Left lung (tissue), 10 donors: ENCODE measurements around the gene IQSEC2. TPM values are rescaled to one million over a fixed set of nuclear protein-coding genes. Genes with fewer than 3 reads are reported as not detected.

Source experiments
- ATAC-seq: fragments of 200-7000 bp; cut with Tn5 transposase; one replicate; pipeline ENCODE4 v1.9.1; 2020; ENCODE audit warnings: moderate library complexity
- DNase-seq, 4 donors: peaks; one replicate each; pipeline ENCODE4 v3.0.0-alpha.2; 2013 to 2020
- H3K27ac ChIP-seq, 2 donors: fragments of 200-600 bp; sonication (generic) in 1 of 2; one replicate each; pipeline versions ENCODE4 v1.5.0 to v1.8.0; 2020 to 2021
- H3K27me3 ChIP-seq, 2 donors: fragments of 200-600 bp; sonication (generic) in 1 of 2; one replicate each; pipeline versions ENCODE4 v1.5.0 to v1.8.0; 2020 to 2021
- H3K36me3 ChIP-seq, 2 donors: fragments of 200-600 bp; sonication (generic) in 1 of 2; one replicate each; pipeline versions ENCODE4 v1.5.0 to v1.8.0; 2020 to 2021
- H3K4me1 ChIP-seq, 2 donors: fragments of 200-600 bp; one replicate each; pipeline ENCODE4 v1.8.0; 2021
- H3K4me3 ChIP-seq, 2 donors: fragments of 200-600 bp; sonication (generic) in 1 of 2; one replicate each; pipeline versions ENCODE4 v1.5.0 to v1.8.0; 2020 to 2021; ENCODE audit warnings: mild to moderate bottlenecking in 1 of 2
- H3K9me3 ChIP-seq, 2 donors: fragments of 200-600 bp; sonication (generic) in 1 of 2; one replicate each; pipeline versions ENCODE4 v1.5.0 to v1.8.0; 2020 to 2021
- intact Hi-C, 2 donors: fragments of 100-400 bp; cut with DNase I; formaldehyde crosslinking; loops; one replicate each; pipeline versions ENCODE4 v1.11.2 to v1.14.2; 2022
- polyA plus RNA-seq, 6 donors: library from polyadenylated mRNA; unstranded; fragments of 120-200 nt; gene quantifications; one replicate each; pipeline ENCODE4 v1.2.1, GENCODE V29; 2013; ENCODE audit not compliant: insufficient read length in 6 of 6
- total RNA-seq, 2 donors: library from RNA; stranded (reverse); fragmentation: NEBNext Ultra II Directional; extraction: Animal tissue kit (Norgen Biotek cat#: 25700); gene quantifications; one replicate each; pipeline ENCODE4 v1.2.1, GENCODE V29; 2021
- TF ChIP-seq, protein P1 (sequence below), 2 donors: fragments of 200-600 bp; sonication (generic) in 1 of 2; IDR thresholded peaks; one replicate each; pipeline versions ENCODE4 v1.5.0 to v1.8.0; 2021; ENCODE audit warnings: antibody characterized with exemption in 2 of 2
- donor health status: DM: no; HTN: yes; CAD: no.
- donor health status: DM: no; HTN: no; CAD: no.

Gene IQSEC2
- total and polyA plus RNA-seq, 8 donors: 13.6 to 17.3 (median 15.0) TPM

DNA sequence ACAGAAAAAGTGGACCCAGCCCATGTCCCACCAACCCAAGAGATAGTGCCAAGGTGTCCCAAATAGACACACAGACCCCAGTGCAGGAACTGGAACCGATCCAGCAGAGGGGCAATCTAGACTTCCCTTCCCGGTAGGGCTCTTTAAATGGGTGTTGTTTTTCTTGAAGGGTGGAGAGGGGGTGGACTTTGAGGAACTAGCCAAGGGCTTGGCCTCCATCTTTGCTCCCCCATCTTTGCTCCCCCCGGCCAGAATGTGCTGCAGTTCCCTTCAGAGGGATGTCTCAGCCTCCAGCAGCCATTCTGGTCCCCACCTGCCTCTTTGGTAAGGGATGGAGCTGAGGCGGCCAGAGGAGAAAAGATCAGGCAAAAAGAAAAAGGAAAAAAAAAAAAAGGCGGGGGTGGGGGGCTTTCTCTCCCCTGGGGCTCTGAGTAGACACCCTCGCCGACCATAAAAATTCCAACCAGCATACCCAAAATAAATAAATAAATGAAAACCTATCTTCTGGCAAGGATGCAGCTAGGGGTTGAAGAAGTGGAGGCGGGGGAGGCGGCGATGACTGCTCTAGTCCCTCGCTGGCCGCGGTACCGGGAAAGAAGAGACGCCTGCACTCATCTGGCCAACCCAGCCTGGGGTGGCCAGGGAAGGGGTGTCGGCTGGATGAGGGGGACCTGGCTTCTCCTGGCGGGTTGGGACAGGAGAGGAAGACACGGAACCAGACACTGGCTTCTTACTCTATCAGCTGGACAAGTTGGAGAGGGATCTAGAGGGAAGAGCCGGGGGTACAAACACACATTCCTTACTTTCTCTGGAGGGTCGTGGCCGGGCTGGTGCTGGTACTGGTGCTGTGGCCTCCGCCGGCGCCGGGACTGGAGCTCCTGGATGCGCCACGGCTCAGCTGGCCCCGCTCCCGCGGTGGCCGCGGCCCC, 38.5 kb upstream of the IQSEC2 start:
- Histone ChIP-seq H3K9me3 (no peaks in the 10 kb centered on the region), H3K27ac (no peak overlapping the region), H3K4me1 (peaks cover 0 to 11% of the 10 kb centered on the region in 2 donors), H3K27me3 (peaks cover 43% of the 10 kb centered on the region in 2 donors), H3K36me3 (no peaks in the 10 kb centered on the region), H3K4me3 (peak overlapping the region; percentile 37 to 48)
- intact Hi-C loops: loop anchor here in 1 of 2 donors (10.0 kb wide), 1 partner anchor 115 kb away; the partner anchor contains the start of gene HSD17B10
- TF ChIP-seq, protein P1, sequence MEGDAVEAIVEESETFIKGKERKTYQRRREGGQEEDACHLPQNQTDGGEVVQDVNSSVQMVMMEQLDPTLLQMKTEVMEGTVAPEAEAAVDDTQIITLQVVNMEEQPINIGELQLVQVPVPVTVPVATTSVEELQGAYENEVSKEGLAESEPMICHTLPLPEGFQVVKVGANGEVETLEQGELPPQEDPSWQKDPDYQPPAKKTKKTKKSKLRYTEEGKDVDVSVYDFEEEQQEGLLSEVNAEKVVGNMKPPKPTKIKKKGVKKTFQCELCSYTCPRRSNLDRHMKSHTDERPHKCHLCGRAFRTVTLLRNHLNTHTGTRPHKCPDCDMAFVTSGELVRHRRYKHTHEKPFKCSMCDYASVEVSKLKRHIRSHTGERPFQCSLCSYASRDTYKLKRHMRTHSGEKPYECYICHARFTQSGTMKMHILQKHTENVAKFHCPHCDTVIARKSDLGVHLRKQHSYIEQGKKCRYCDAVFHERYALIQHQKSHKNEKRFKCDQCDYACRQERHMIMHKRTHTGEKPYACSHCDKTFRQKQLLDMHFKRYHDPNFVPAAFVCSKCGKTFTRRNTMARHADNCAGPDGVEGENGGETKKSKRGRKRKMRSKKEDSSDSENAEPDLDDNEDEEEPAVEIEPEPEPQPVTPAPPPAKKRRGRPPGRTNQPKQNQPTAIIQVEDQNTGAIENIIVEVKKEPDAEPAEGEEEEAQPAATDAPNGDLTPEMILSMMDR (IDR thresholded peaks at IDR 0.05): no peak
- peak; percentile 11 for ATAC-seq
- DNase-seq: peak in 1 of 4 donors; percentile 72

DNA sequence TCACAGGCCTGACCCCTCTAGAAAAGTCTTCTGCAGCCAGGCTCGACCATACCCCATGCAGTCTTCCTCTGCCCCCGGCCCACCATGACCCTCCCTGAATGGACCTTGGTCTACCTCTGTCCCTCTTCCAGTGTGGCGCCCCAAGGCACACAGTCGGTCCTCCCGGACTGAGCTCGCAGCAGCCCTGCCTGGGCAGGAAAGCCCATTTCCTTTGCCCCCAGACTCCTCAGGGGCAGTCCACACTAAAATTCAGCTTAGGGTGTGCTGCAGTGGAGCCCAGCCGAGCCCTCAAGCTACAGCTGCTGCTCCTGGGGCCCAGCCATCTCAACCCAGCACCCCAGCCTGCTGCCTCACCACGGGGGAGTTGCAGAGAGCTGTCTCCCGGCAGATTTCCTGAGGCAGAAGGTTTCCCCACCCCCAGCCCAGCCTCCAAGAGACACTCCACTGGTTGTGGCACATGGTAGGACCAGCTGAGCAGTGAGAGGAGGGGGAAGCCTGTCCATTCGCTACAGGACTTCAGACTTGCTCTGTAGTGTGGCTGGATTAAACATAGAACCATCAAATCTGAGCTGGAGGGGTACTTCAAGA, 37.5 kb upstream of the IQSEC2 start:
- ATAC-seq: no peak
- no peak overlapping the region for H3K27ac ChIP-seq
- TF ChIP-seq, protein P1 (IDR thresholded peaks at IDR 0.05): no peak
- H3K4me3 ChIP-seq: no peak overlapping the region
- peaks cover 43% of the 10 kb centered on the region in 2 donors for H3K27me3 ChIP-seq
- no peaks in the 10 kb centered on the region for H3K9me3 ChIP-seq
- H3K4me1 ChIP-seq: peaks cover 0 to 11% of the 10 kb centered on the region in 2 donors
- intact Hi-C loops: loop anchor here in 1 of 2 donors (10.0 kb wide), 1 partner anchor 116 kb away; the partner anchor contains the start of gene HSD17B10
- H3K36me3 ChIP-seq: no peaks in the 10 kb centered on the region
- DNase-seq: no peak

DNA sequence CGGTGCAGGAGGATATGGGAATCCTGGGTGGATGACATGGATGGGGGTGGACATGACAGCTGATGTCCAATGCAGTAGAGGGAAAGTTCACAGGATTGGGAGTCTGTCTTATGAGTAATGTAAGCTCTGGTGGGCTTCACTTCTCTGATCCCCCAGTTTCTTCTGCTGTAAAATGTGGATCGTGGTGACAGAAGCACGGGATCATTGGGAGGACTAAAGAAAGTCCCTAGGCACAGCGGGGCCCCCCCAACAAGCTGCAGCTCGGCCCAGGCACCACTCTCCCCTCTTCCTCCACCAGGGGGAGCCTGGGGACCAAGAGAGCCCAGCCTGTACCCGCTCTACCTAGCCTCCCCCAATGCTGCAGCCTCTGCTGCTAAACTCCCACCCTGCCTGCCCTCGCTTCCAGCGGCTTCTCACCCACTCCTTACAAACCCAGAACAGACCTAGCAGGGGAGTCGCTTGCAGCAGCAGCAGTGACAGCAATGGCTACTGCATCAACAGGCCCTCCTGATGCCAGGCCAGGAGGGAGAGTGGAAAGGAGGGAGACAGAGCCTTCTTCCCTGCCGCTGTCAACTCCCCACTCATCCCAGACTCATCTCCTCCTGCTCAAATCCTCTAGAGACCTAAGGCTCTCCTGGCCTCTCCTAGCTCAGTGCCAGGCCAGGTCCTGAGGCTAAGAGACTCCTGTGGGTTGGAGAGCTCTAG, 36.1 kb upstream of the IQSEC2 start:
- DNase-seq: peak; percentile 47 to 83 (median 65)
- peak; percentile 78 for ATAC-seq
- Histone ChIP-seq H3K36me3 (no peaks in the 10 kb centered on the region), H3K4me1 (peaks cover 0 to 20% of the 10 kb centered on the region in 2 donors), H3K9me3 (no peaks in the 10 kb centered on the region), H3K27ac (no peak overlapping the region), H3K4me3 (no peak overlapping the region), H3K27me3 (peaks cover 38 to 43% of the 10 kb centered on the region in 2 donors)
- intact Hi-C loops: loop anchor here in 1 of 2 donors (10.0 kb wide), 1 partner anchor 117 kb away; the partner anchor contains the start of gene HSD17B10
- TF ChIP-seq, protein P1 (IDR thresholded peaks at IDR 0.05): peak; percentile 77 to 83

DNA sequence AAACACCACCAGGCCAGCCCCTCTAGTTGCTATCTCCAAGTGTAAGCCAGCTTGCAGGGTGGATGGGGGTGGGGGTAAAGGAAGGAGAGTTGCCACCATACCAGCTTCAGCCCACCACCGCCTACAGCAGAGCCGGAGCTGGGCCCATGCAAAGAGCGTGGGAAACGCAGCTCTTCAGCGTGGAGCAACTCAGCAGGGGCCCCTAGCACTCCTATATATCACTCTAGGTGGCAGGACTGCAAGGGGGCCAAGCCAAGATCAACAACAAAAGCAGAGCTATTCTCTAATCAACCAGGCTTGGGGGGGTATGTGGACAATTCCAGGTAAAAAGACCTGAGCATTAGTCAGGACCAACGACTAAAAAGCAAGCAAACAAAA, 35.5 kb upstream of the IQSEC2 start:
- Histone ChIP-seq H3K4me3 (no peak overlapping the region), H3K36me3 (no peaks in the 10 kb centered on the region), H3K27me3 (peaks cover 31 to 39% of the 10 kb centered on the region in 2 donors), H3K27ac (no peak overlapping the region), H3K9me3 (no peaks in the 10 kb centered on the region), H3K4me1 (peaks cover 0 to 20% of the 10 kb centered on the region in 2 donors)
- DNase-seq (no peak), ATAC-seq (no peak)
- TF ChIP-seq, protein P1 (IDR thresholded peaks at IDR 0.05): no peak
- intact Hi-C loops: loop anchor here in 1 of 2 donors (10.0 kb wide), 1 partner anchor 118 kb away; the partner anchor contains the start of gene HSD17B10
